NCI-H748 (cell line): ENCODE results near the gene MMP14.
"Not testable (repeated sequence)": the region's sequence is repeated elsewhere in the genome, so short reads cannot be mapped to it uniquely, and the experiment has no call there.

Source experiments
- DNase-seq: peaks from one replicate; lab custom pipeline; 2025; ENCODE audit not compliant: unreplicated experiment; lab: John Stamatoyannopoulos, UW

Gene MMP14

GRCh38 chr14:22854963-22855724, 18.8 kb downstream of the MMP14 start:
- no peak for DNase-seq

GRCh38 chr14:22856428-22856827, 20.0 kb downstream of the MMP14 start:
- DNase-seq, result no peak

- not testable (repeated sequence) for DNase-seq
These were observed 24.0 kb downstream of the MMP14 start for GRCh38 chr14:22860377-22860776.

GRCh38 chr14:22861651-22862050, 25.3 kb downstream of the MMP14 start:
- DNase-seq, result no peak

GRCh38 chr14:22864979-22865378, 28.6 kb downstream of the MMP14 start:
- DNase-seq, result no peak

- no peak for DNase-seq
These were observed 29.3 kb downstream of the MMP14 start for GRCh38 chr14:22865424-22866405.

GRCh38 chr14:22866874-22867273, 30.5 kb downstream of the MMP14 start:
- no peak for DNase-seq

GRCh38 chr14:22870811-22871223, 34.4 kb downstream of the MMP14 start:
- no peak for DNase-seq

GRCh38 chr14:22871224-22872032, 35.0 kb downstream of the MMP14 start, which contains the start of gene LRP10:
Gene LRP10, plus strand, starts transcription at chr14:22871740. Its CDS starts 564 bp downstream, at chr14:22872304.
- DNase-seq, result peak; percentile 91

- peak; percentile 90 for DNase-seq
These were observed 35.8 kb downstream of the MMP14 start for GRCh38 chr14:22872033-22872832.

GRCh38 chr14:22872833-22873520, 36.6 kb downstream of the MMP14 start:
- DNase-seq, result no peak

GRCh38 chr14:22875003-22875747, 38.8 kb downstream of the MMP14 start:
- no peak for DNase-seq

GRCh38 chr14:22875748-22876319, 39.4 kb downstream of the MMP14 start:
- DNase-seq, result no peak

GRCh38 chr14:22877000-22877501, 40.7 kb downstream of the MMP14 start:
- no peak for DNase-seq

GRCh38 chr14:22878271-22879246, 42.2 kb downstream of the MMP14 start:
- no peak for DNase-seq

GRCh38 chr14:22882064-22882463, 45.7 kb downstream of the MMP14 start:
- no peak for DNase-seq

GRCh38 chr14:22882529-22883172, 46.3 kb downstream of the MMP14 start:
- peak; percentile 53 for DNase-seq
